ENCODE data around the gene TDRKH. TPM values are rescaled to one million over a fixed set of nuclear protein-coding genes. Genes with fewer than 3 reads are reported as not detected.

TDRKH gene
- total RNA-seq, 1 donor from 2014 or later, result 12.3 TPM

DNA sequence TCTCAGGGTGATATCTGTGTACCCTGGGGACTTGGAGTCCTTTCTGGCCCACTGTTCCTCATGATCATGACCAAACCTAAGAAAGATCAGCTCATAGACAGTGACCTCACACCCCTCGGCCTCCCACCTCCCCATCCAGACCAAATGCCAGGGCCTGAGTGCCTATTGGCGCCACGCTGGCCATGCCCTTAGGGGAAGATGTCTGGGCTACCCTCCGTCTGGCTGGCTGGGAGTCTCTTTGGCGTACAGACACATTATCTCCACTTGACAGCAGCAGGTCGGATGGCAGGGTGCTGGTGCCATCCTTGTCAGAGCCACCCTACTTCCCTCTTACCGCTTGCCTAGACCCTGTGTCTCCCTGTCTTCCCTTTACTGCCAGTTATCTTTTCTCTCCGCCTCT, 32.9 kb upstream of the TDRKH start:
- no peak for DNase-seq (ENCODE audit: low spot score)

DNA sequence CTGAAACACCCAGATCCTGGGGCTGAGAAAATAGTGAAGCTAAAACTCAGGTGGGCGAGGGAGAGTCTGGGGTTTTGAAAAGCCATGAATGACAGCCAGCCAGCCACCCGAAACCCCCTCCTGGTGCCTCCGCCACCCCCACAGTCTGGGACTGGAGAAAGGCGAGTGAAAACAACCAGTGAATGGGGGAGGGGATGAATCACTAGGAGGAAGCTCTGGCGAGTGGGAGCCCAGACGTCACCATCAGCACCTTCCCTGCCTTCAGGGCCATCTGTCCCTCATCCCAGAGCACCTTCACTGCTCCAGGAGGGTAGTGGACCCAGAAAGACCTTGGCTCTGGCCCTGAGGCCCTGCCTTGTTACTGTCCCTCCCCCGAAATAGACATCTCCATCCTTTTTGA, 32.1 kb upstream of the TDRKH start:
- DNase-seq (ENCODE audit: low spot score), result no peak

DNA sequence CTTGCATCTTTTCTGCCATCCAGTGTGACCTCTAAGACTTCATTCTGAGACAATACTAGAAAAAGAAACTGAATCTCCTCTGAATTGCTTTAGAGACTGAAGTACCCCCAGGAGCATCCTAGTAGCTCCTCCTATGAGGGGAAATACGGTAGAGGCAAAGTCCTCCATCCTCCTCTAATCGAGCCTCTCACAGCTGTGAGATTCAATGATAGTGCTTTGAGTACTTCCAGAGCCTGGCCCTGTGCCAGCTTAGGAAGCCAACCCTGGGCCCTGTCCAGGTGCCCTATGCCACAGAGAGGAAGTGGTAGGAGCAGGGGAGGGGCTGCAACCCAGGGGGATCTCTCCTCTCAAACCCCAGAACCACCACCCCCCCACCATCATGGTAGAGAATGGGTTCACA, 30.6 kb upstream of the TDRKH start:
- DNase-seq (ENCODE audit: low spot score), result no peak

DNA sequence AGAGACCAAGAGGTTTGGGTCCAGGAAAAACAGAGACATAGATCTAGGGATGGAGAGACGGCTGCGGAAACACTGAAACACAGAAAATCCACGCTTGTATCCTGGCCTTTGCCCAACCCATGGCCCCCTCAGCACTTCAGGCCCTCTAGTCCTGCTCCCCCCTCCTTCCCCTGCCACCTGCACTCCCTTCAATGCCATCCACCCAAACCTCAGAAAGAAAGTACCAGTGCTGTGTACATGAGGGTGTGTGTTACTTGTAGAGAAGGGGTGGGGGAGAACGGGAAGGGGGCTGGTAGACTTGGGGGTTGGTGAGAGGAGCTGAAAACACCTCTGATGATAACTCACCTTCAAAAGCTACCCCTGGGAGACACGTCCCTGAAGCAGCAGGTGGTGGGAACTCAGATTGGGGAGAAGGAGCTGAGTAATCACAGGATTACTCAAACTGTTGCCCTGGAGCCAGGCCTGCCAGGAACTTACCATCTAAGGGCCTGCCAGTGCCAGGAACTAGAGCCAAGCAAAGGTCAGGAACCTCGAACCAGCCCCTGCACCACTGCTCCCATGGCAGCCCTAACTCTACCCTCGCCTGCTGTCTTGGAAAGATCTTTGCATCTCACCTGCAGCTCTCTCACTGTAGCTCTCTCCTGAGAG, 29.8 kb upstream of the TDRKH start:
- no peak for DNase-seq (ENCODE audit: low spot score)

DNA sequence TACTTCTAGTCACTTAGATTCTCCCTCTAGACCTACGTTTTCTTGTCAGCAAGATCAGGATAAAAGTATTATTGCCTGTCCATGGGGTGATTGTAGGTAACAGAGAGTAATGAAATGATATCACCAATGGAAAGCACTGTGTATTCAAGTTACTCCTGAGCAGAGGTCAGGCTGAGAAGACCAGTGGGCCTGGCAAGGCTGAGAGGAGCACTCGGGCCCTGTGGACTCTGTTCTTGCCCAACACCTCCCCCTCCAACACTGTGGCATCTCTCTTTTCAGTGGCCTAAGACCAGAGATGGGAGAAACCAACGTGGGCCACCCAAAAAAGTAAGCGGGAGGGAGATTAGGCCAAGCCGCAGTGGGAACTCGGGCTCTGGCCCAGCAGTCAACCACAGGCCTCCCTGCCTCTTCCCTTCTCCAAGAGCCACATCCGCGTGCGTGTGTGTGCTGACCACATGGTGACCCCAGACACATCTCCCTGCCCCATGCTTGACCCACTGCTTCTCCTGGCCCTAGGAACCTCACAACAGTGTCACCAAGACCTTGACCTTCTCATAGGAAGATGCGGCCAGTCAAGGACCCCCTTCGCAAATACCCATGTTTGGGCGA, 29.0 kb upstream of the TDRKH start:
- no peak for DNase-seq (ENCODE audit: low spot score)

DNA sequence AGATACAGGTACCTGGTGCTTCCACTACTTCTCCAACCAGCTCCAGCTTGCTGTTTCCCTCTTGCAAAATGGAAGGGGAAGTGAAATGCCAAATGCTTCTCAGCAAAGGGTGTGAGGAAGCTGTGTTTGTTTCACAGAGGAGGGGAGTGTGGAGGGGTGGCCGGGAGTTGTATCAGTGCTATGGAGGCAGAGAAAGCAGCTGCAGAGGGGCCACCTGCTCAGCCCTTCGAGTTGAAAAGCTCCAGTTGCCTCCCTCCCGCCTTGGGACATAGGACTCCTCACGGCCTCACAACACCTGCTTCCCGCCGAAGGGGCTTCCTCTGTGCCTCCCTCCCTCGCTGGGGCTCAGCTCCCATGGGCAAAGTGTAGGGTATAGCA, 27.0 kb upstream of the TDRKH start:
- DNase-seq (ENCODE audit: low spot score), result no peak

DNA sequence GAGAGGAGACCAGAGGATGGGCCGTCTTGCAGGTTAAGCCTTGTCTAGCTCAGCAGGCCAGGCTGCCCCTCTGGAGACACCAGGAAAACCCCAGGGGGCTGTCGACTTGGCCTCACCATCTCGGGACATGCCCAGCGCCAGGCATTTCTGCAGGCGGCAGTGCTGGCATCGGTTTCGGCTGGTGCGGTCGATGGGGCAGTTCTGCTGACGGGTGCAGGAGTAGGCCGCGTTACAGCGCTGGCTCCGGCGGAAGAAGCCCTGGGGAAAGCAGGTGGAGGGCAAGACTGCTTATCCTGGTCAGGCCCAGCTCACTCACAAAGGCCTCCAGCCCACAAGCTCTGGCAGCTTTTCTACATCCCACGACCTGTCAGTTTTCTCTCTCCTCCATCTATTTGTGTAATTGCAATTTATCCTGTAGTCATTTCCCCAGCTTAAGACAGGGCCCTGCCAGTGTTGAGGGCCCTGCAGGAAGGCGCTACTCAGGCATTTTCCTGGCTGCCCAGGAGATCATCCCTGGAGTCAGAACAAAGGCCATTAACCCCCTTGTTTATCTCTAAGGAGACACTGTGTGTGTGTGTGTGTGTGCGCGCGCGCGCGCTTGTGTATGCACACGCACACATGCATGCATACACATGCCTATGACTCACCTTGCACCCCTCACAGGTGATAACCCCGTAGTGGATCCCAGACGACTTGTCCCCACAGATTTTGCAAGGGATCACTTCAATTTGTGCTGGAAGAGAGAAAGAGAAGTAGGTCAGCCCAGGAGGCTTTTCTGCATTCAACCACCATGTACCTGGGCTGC, 26.4 kb upstream of the TDRKH start:
- DNase-seq (ENCODE audit: low spot score), result no peak

DNA sequence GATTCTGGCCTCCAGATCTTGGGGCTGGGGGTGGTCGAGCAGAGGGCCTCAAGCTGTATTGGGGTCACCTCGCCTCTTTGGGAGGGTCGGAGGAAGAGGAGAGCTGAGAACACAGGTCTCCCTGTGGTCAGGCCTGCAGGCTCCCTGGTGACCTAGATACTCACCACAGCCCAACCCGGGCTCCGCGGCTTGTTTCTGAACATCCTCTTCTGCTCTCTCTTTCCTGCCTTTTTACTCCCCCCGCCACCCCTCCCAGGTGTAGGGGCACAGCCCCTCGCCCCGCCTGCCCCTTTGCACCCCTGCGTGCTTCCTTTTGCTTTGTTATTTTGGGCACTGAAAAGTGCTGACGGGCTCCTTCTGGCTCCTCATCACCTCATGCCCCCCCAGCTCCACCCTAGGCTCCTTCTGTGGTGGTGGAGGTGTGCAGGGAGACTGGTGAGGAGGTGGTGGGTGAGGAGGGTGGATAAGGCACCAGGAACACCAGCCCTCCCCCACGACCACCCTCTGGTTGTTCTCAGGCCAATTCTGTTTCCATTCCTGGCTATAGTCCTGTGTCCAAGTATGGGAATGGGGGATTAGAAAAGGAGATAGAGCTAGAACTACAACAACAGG, 25.5 kb upstream of the TDRKH start:
- no peak for DNase-seq (ENCODE audit: low spot score)

DNA sequence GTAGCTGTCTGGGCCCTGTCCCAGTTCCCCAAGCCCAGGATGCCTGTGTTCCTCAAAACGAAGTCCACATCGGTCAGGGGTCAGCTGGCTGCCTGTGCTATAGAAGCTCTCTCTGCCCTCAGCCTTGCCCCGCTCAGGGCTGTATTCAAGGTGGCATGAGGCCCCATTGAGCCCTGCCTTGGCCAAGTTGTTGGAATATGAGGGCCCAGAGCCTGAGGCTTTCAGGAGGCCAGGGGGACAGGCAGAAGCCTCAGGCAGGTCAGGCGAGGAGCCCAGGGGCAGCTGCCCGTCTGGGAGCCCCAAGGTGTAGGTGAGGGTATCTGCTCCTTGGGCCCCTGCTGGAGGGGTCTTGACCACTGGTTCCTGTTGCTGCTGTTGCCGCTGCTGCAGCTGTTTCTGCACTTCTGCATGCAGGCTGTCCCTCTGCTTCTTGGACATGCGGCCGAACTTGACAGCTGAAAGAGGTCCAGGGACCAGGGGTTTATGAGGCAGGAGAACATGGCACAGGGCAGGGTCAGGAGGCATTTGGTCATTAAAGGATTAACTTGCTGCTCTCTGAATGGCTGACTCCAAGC, 24.8 kb upstream of the TDRKH start:
- DNase-seq (ENCODE audit: low spot score), result no peak

DNA sequence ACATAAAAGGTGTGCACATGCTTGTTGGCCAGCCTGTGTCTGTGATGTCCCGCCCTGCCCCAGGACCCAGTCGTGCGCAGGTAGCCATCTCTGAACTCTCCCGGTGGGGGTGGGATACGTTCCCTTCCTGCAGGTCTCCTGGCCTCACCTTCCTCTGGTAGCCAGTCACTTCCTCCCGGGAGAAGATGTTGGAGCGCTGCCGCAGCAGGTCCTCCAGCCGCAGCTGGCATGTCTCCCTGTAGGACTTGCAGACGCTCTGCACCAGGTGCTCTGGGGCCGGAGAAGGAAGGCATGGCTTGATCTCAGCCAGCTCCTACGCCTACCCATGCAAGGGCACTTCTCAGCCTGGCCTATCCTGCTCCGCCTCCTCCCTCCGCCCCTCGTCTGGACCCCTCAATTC, 24.1 kb upstream of the TDRKH start:
- no peak for DNase-seq (ENCODE audit: low spot score)

DNA sequence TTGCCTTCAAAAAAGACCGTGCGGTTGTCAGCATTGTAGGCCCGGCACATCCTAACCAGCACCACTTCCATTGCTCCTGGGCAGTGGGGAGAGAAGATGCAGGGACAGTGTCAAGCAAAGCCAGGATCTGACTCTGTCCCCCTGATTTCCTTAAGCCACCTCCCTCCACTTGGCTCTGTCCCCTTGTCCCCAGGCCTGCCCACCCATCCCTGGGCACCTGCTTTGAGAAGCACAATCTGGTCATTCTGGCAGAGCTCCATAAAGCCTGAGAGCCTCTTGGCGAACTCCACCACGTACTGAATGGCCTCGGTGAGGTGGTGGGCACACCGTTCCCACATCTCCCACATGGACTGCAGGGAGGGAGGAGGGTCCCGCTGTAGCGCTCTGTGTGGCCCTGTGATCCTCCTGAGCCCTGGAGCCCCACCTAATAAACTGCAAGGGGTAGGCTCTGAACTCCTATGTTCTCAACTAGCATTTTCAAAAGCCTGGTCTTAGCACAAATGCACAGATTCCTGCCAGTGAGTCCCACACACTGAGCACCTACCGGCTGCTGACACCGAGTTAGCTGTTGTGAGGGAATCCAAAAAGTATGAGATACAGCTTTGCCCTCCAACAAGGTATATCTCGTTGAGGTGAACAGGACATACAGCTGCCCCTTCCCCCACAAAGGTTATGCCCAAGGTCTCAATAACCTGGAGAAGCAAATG, 23.1 kb upstream of the TDRKH start:
- no peak for DNase-seq (ENCODE audit: low spot score)

DNA sequence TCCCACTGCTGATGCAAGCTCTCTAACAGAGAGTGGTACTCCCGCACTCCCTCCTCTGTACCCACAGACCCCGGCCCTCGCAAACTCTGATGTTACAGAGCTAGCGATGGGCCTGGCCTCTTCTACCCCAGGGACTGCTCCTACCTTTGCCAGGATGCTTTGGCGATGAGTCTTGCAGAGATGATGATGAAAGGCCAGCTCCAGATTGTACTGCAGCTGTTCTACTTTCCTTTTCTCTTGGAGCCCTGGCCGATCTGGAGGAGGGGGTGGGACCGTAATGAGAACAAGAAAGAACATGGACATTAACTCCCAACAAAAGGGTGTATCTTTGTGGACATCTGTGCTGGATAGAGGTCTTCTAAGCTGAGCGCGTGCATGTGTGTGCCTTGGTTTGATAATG, 20.9 kb upstream of the TDRKH start:
- DNase-seq (ENCODE audit: low spot score), result no peak

DNA sequence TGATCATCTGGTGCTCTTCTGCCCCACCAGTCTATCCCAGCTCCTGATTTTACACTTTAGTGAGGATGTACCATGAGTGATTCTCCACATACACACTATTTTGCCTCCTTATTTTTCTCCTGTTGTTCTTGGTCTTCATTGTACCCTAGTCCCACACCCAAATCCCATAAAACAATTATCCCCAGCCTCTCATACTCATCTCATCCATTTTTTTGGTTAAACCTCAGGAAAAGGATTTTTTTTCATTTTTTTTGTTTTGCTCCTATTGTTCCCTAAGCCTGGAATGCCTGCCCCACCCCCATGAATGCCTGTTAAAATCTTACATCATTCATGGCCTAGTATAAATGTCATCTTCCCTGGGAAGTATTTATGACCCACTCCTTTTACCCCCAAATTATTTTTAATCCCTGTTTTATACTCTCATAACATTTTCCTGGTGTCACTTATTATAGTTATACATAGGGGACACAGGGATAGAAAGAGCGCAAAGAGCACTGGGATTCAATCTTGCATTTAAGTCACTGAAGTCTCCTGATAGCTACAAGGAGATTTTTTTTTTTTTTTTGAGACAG, 19.8 kb upstream of the TDRKH start:
- DNase-seq (ENCODE audit: low spot score), result no peak

DNA sequence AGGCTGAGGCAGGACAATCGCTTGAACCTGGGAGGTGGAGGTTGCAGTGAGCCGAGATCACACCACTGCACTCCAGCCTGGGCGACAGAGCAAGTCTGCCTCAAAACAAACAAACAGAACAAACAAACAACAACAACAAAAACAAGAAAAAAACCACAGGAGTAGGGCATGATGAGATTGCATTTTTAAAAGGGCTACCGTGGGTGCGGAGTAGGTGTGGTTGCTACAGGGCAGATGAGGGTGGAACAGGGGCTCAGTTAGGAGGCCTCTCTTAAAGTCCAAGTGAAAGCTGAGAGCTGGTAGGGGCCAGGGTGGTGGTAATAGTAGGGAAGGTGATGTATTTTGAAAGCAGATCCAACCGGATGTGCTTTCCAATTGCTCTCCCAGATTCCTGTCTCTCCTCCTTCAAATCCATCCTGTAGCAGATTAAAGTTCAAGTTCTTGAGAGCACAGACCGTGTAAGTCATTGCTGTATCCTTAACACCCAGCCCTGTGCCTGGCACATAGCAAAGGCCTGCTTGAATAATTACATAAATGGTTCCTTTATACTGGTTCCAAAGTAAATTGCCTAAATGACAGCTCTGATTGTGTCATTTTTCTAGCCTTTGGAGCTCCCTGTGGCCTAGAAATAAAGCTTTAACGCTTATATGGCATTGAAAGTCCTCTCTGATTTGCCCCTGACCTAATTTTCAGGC, 19.1 kb upstream of the TDRKH start:
- DNase-seq (ENCODE audit: low spot score), result no peak

DNA sequence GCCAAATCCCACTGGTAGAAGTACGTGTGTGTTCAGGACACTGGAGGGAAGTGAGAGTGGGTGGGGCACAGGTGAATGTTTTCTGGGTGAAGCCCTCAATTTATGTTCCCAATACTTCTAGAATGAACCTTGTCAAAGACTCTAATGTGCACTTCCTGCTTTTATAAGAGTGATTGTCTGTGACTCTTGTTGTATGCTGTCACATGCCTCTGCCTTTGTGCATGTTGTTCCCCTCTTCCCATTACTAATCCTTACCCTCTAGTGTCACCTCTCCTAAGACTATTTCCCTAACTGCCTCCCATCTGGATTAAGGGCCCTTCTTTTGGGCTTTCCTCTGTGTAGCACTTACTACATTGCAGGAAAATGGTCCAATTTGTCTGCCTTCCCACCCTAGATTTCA, 17.5 kb upstream of the TDRKH start:
- DNase-seq (ENCODE audit: low spot score), result no peak

DNA sequence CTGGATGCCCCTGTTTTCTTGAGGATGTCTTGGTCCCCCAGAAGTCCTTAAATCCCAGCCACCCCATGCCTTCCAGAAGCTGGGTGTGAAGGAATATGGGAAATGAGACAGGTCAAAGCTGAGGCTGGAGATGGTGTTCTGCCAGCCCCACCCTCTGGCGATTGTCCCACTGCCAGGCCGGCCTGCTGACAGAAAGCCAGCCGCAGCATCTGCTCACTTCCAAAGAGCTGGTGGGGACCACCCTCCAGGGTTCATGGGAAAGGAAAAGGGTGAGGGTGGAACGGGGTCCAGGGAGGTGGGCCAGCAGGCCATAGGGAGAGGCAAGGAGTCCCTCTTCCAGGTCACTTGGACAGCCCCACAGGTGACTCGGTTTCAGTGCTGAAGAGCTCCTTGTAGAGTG, 16.8 kb upstream of the TDRKH start:
- DNase-seq (ENCODE audit: low spot score), result no peak

DNA sequence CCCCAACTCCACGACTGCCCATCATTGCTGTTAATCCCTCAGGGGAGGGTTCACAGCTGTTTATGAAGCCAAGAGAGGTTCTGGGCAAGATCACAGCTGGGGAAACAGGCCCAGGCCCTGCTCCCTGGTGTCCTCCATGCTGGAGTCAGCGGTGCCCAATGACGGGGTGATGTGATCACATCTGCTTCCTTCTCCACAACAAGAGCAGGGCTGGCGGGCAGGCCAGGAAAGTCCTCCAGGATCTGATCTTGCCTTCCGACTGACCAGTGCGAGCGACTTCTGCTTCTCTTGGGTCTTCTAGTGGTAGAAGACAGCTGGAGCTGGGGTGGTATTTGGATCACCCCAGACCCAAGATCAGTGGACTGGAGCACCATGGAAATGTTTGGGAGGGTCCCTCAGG, 15.9 kb upstream of the TDRKH start:
- DNase-seq (ENCODE audit: low spot score), result no peak

DNA sequence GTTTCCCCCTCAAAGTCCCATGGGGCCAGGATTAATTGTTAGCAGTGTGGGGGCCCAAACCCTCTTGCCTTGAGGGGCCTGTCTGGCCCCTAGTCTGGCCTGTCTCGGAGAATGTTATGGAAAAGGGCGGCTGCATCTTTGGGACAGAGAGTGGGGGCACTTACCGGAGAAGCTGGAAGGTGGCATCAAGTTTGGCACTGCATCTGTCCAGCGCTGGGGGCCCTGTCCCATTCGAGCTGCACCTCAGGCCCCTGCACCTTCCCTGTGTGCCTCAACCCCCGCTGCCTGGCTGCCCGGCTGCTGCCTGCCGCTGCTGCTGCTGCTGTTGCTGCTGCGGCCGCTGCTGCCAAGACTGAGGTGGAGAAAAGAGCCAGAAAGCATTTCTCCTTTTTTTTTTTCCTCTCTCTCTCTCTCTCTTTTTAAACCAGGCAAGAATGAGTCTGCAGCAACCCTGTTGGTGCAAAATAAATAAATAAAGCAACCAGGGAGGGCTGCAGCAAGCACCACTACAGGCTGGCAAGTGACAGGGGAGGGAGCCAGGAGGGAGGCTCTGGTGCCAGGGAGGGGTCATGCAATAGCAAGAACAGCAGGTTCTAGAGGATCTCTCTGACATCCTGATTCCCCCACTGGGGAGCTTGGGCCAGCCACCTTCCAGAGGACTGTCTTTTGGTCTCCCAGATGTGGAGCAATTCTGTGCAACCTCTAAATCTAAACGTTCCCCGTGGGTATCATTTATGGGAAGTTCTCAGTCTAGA, 14.9 kb upstream of the TDRKH start, which contains the start of gene LINGO4:
LINGO4 (minus strand) TSS at position 354 of the 755 bp plus-strand sequence. CDS start 2,715 bp downstream, outside the sequence.
- no peak for DNase-seq (ENCODE audit: low spot score)

DNA sequence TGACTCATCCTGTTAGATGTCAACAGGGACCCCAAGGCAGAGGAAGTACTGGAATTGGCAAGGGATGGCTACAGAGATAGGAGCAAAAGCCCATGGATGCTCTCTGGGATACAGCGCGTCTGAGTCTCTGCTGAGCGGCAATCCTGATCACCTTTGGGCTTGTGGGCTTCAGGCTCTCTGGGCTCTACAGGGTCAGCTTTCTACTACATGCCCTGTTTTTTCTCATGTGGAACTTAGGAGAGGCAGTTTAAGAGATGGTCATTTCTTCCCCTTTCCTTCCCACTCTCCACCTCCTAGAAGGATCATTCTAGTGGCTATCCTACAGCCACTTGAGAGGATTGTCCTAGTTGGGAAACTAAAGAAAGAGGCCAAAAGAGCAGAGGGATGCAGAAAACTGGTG, 13.6 kb upstream of the TDRKH start:
- DNase-seq (ENCODE audit: low spot score), result no peak

DNA sequence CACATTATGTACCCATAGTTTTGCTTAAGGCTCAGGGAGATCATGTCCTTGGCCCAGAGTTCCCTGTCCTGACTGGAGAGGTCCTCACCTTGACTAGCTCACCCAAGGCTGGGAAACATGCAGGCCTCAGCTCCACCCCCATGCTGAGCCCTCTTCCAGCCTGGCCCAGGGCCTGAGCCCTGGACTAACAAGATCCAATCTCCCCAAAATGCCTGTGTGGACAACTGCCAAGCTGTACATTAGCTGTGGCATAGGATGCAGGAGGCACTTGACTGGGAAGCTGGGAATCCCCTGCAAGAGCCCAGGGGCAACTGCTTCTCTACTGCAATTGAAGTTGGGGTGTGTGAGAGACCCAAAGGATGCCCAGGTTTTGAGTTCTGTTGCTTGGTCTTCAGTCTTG, 12.9 kb upstream of the TDRKH start:
- no peak for DNase-seq (ENCODE audit: low spot score)
